Measurements from ENCODE around the gene EED.

Gene EED

GRCh38 chr11:86244522-86245368 lies at the start of gene EED:
Gene EED, plus strand, starts transcription at chr11:86244753. Its CDS starts 477 bp downstream, at chr11:86245230.
- DNase-seq (ENCODE audit: low spot score) = peak; percentile 91

GRCh38 chr11:86194998-86195397 lies 49.6 kb upstream of the EED start:
- no peak for DNase-seq (ENCODE audit: low spot score)

GRCh38 chr11:86196085-86196696 lies 48.4 kb upstream of the EED start:
- no peak for DNase-seq (ENCODE audit: low spot score)

- peak; percentile 66 for DNase-seq (ENCODE audit: low spot score)
These were observed 47.6 kb upstream of the EED start for GRCh38 chr11:86196913-86197312.

- peak; percentile 73 for DNase-seq (ENCODE audit: low spot score)
These were observed 47.1 kb upstream of the EED start for GRCh38 chr11:86197448-86197847.

- DNase-seq (ENCODE audit: low spot score) = peak; percentile 47
These were observed 46.4 kb upstream of the EED start for GRCh38 chr11:86198139-86198538.

GRCh38 chr11:86199354-86199753 lies 45.2 kb upstream of the EED start:
- no peak for DNase-seq (ENCODE audit: low spot score)

GRCh38 chr11:86201371-86201884 lies 43.1 kb upstream of the EED start:
- DNase-seq (ENCODE audit: low spot score) = no peak

GRCh38 chr11:86202013-86202336 lies 42.6 kb upstream of the EED start:
- DNase-seq (ENCODE audit: low spot score) = no peak

- no peak for DNase-seq (ENCODE audit: low spot score)
These were observed 40.2 kb upstream of the EED start for GRCh38 chr11:86204356-86204755.

GRCh38 chr11:86205421-86206336 lies 38.9 kb upstream of the EED start:
- no peak for DNase-seq (ENCODE audit: low spot score)

- no peak for DNase-seq (ENCODE audit: low spot score)
These were observed 38.2 kb upstream of the EED start for GRCh38 chr11:86206337-86206695.

- no peak for DNase-seq (ENCODE audit: low spot score)
These were observed 37.1 kb upstream of the EED start for GRCh38 chr11:86207413-86207812.

- no peak for DNase-seq (ENCODE audit: low spot score)
These were observed 36.0 kb upstream of the EED start for GRCh38 chr11:86208572-86208971.

GRCh38 chr11:86209806-86210657 lies 34.5 kb upstream of the EED start:
- DNase-seq (ENCODE audit: low spot score) = no peak

- no peak for DNase-seq (ENCODE audit: low spot score)
These were observed 33.7 kb upstream of the EED start for GRCh38 chr11:86210898-86211297.

GRCh38 chr11:86211619-86212018 lies 32.9 kb upstream of the EED start:
- DNase-seq (ENCODE audit: low spot score) = no peak

GRCh38 chr11:86212019-86212611 lies 32.4 kb upstream of the EED start:
- no peak for DNase-seq (ENCODE audit: low spot score)

GRCh38 chr11:86214710-86215109 lies 29.8 kb upstream of the EED start:
- DNase-seq (ENCODE audit: low spot score) = no peak

GRCh38 chr11:86218125-86219084 lies 26.1 kb upstream of the EED start:
- DNase-seq (ENCODE audit: low spot score) = peak; percentile 85

Data from hematopoietic multipotent progenitor cell treated with erythropoietin and hydrocortisone succinate and interleukin-3 and kit ligand, for 15 days (in vitro differentiated cells).